WTC11 (cell line): ENCODE measurements around the gene ILDR2.

ENCODE experiments used
- ESRRA ChIP-seq: sonication (generic); formaldehyde crosslinking; IDR thresholded peaks from 2 replicates; pipeline ENCODE4 v1.8.1; 2022; ENCODE audit warnings: mild to moderate bottlenecking, missing genetic modification reagents, borderline replicate concordance
- SMAD4 ChIP-seq: sonication (generic); formaldehyde crosslinking; IDR thresholded peaks from 2 replicates; pipeline ENCODE4 v1.8.0; 2022; ENCODE audit warnings: mild to moderate bottlenecking, missing genetic modification reagents
- TEAD4 ChIP-seq: sonication (generic); formaldehyde crosslinking; IDR thresholded peaks from 2 replicates; pipeline ENCODE4 v1.8.0; 2022; ENCODE audit warnings: mild to moderate bottlenecking, missing genetic modification reagents
- ZNF138 ChIP-seq: sonication (generic); formaldehyde crosslinking; conservative IDR thresholded peaks from 2 replicates; pipeline ENCODE4 v1.8.1; 2022; ENCODE audit warnings: mild to moderate bottlenecking, moderate library complexity, missing genetic modification reagents
- ZNF317 ChIP-seq: sonication (generic); formaldehyde crosslinking; IDR thresholded peaks from 2 replicates; pipeline ENCODE4 v1.8.1; 2023; ENCODE audit warnings: low read depth, mild to moderate bottlenecking, moderate library complexity, missing genetic modification reagents, borderline replicate concordance
- TF ChIP-seq, protein P1 (sequence below): fragments of 200-600 bp; IDR thresholded peaks from 2 replicates; pipeline ENCODE4 v1.8.0; 2022; ENCODE audit warnings: antibody characterized with exemption
- TF ChIP-seq, protein P2 (sequence below): sonication (generic); formaldehyde crosslinking; IDR thresholded peaks from 2 replicates; pipeline ENCODE4 v1.8.1; 2023; ENCODE audit warnings: mild to moderate bottlenecking, moderate library complexity, missing genetic modification reagents
- TF ChIP-seq, protein P3 (sequence below): fragments of 250-450 bp; sonication (Bioruptor Pico); IDR thresholded peaks from 2 replicates; pipeline ENCODE4 v1.9.0; 2021; ENCODE audit warnings: moderate library complexity, mild to moderate bottlenecking, inconsistent platforms, borderline replicate concordance
- TF ChIP-seq, protein P4 (sequence below): sonication (generic); formaldehyde crosslinking; IDR thresholded peaks from 2 replicates; pipeline ENCODE4 v1.8.1; 2022; ENCODE audit warnings: low read depth, missing genetic modification reagents, borderline replicate concordance
- TF ChIP-seq, protein P5 (sequence below): sonication (generic); formaldehyde crosslinking; IDR thresholded peaks from 2 replicates; pipeline ENCODE4 v1.8.1; 2023; ENCODE audit warnings: mild to moderate bottlenecking, missing genetic modification reagents, moderate library complexity

DNA sequence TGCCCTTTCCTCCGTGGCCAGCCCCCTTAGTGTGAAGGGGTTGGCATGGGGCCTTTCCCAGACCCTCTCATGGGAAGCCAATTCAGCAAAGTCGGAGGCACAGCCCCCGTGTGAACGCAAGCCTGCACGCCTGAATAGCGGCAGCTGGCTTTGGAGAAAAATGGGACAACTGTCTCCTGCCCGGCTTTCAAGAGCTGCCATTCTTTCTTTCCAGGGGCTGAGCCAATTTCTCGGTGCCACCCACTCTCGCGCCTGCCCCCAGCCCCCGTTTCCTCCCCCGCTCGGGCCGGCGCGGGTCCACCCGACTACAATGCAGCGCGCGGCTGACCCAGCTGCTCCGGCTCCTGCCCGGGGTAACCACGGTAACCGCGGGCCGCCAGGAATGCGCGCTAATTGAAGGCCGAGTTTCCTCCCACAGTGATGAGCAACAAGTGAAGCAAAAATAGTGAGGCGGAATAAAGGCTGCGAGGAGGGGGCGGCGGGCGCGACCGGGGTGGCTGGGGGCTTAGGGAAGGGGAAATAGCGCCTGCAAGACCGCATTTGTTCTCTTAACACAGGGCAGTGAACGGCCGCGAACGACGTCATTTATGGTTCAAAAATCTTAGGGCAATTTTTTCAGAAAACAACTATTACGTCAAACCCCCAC lies 27.8 kb downstream of the ILDR2 start:
- TF ChIP-seq ESRRA (CRISPR knock-in tag) (no peak), ZNF138 (CRISPR knock-in tag) (no peak), ZNF317 (CRISPR knock-in tag) (no peak), TEAD4 (CRISPR knock-in tag) (no peak), SMAD4 (CRISPR knock-in tag) (no peak)
- TF ChIP-seq, protein P1, sequence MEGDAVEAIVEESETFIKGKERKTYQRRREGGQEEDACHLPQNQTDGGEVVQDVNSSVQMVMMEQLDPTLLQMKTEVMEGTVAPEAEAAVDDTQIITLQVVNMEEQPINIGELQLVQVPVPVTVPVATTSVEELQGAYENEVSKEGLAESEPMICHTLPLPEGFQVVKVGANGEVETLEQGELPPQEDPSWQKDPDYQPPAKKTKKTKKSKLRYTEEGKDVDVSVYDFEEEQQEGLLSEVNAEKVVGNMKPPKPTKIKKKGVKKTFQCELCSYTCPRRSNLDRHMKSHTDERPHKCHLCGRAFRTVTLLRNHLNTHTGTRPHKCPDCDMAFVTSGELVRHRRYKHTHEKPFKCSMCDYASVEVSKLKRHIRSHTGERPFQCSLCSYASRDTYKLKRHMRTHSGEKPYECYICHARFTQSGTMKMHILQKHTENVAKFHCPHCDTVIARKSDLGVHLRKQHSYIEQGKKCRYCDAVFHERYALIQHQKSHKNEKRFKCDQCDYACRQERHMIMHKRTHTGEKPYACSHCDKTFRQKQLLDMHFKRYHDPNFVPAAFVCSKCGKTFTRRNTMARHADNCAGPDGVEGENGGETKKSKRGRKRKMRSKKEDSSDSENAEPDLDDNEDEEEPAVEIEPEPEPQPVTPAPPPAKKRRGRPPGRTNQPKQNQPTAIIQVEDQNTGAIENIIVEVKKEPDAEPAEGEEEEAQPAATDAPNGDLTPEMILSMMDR, result no peak
- TF ChIP-seq, protein P2, sequence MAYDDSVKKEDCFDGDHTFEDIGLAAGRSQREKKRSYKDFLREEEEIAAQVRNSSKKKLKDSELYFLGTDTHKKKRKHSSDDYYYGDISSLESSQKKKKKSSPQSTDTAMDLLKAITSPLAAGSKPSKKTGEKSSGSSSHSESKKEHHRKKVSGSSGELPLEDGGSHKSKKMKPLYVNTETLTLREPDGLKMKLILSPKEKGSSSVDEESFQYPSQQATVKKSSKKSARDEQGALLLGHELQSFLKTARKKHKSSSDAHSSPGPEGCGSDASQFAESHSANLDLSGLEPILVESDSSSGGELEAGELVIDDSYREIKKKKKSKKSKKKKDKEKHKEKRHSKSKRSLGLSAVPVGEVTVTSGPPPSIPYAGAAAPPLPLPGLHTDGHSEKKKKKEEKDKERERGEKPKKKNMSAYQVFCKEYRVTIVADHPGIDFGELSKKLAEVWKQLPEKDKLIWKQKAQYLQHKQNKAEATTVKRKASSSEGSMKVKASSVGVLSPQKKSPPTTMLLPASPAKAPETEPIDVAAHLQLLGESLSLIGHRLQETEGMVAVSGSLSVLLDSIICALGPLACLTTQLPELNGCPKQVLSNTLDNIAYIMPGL, result no peak
- TF ChIP-seq, protein P3, sequence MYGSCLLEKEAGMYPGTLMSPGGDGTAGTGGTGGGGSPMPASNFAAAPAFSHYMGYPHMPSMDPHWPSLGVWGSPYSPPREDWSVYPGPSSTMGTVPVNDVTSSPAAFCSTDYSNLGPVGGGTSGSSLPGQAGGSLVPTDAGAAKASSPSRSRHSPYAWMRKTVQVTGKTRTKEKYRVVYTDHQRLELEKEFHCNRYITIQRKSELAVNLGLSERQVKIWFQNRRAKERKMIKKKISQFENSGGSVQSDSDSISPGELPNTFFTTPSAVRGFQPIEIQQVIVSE (CRISPR knock-in tag), result no peak
- TF ChIP-seq, protein P4, sequence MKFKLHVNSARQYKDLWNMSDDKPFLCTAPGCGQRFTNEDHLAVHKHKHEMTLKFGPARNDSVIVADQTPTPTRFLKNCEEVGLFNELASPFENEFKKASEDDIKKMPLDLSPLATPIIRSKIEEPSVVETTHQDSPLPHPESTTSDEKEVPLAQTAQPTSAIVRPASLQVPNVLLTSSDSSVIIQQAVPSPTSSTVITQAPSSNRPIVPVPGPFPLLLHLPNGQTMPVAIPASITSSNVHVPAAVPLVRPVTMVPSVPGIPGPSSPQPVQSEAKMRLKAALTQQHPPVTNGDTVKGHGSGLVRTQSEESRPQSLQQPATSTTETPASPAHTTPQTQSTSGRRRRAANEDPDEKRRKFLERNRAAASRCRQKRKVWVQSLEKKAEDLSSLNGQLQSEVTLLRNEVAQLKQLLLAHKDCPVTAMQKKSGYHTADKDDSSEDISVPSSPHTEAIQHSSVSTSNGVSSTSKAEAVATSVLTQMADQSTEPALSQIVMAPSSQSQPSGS (CRISPR knock-in tag), result no peak
- TF ChIP-seq, protein P5, sequence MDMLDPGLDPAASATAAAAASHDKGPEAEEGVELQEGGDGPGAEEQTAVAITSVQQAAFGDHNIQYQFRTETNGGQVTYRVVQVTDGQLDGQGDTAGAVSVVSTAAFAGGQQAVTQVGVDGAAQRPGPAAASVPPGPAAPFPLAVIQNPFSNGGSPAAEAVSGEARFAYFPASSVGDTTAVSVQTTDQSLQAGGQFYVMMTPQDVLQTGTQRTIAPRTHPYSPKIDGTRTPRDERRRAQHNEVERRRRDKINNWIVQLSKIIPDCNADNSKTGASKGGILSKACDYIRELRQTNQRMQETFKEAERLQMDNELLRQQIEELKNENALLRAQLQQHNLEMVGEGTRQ (CRISPR knock-in tag), result no peak
